Measurements from ENCODE around the gene CPLANE1.
"Not testable (repeated sequence)": the region's sequence is repeated elsewhere in the genome, so short reads cannot be mapped to it uniquely, and the experiment has no call there.

CPLANE1 gene

DNA sequence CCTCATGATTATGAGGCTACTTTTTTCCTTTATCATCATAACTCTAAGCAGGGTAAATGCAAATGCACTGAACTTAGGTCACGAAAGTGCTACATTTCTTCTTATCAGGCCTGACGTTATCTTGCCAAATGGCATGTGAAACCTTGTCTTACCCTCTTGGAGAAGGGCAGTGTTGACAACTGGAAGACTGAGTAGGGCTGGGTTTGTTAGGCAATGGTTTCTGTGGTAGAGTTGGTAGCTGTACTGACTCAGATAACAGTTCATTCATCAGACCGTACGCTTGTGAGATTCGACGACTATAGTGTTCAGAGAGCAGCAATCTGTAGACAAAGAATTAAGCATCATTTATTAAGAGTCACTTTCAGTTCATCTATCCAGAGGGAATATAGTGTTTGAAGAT, 127.7 kb downstream of the CPLANE1 start:
- H3K9ac ChIP-seq (ENCODE audit: low read depth, low read length), result no peak overlapping the region
- H3K36me3 ChIP-seq (ENCODE audit: insufficient read depth, low read length), result no peaks in the 10 kb centered on the region
- no peaks in the 10 kb centered on the region for H3K9me3 ChIP-seq (ENCODE audit: control insufficient read depth, insufficient read depth, low read length)

DNA sequence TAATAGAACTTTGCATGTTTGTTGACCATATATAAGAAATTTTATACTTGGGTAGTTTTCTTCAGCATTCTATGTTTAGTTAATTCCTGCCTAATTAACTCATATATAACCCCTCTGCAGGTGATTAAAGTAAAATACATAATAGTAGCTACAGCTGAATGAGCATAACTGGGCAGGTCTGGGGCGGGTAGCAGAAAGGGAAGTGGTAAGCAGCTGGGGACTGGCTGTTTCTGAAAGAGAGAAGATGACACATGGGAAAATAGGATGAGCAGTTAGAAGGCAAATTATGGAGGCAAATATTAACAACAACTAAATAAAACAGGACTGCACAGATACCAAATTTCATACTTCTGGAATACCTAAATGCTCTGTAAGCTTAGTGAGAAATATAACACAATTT, 128.1 kb downstream of the CPLANE1 start:
- H3K9me3 ChIP-seq (ENCODE audit: control insufficient read depth, insufficient read depth, low read length), result no peaks in the 10 kb centered on the region
- H3K36me3 ChIP-seq (ENCODE audit: insufficient read depth, low read length), result no peaks in the 10 kb centered on the region
- no peak overlapping the region for H3K9ac ChIP-seq (ENCODE audit: low read depth, low read length)
- H3K4me1 ChIP-seq (ENCODE audit: insufficient read depth, low read length), result no peaks in the 10 kb centered on the region

More for the DNA sequence above, 127.7 kb downstream of the CPLANE1 start:
- no peaks in the 10 kb centered on the region for H3K4me1 ChIP-seq (ENCODE audit: insufficient read depth, low read length)

DNA sequence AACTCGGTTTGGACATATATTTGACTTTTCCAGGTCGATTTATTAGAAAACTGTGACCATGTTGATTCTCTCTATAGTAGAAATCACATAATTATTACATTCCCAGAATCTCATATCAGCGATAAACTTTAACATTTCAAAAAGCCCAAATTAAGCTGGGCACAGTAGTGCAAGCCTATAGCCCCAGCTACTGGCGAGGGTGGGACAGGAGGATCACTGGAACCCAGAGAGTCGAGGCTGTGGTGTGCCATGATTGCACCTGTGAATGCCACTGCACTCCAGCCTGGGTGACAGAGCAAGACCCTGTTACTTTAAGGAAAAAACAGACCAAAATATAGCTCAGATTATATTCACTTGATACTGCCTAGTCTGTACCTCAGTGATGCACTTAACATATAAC, 128.9 kb downstream of the CPLANE1 start:
- H3K36me3 ChIP-seq (ENCODE audit: insufficient read depth, low read length), result no peaks in the 10 kb centered on the region
- H3K9me3 ChIP-seq (ENCODE audit: control insufficient read depth, insufficient read depth, low read length), result no peaks in the 10 kb centered on the region
- no peaks in the 10 kb centered on the region for H3K4me1 ChIP-seq (ENCODE audit: insufficient read depth, low read length)

DNA sequence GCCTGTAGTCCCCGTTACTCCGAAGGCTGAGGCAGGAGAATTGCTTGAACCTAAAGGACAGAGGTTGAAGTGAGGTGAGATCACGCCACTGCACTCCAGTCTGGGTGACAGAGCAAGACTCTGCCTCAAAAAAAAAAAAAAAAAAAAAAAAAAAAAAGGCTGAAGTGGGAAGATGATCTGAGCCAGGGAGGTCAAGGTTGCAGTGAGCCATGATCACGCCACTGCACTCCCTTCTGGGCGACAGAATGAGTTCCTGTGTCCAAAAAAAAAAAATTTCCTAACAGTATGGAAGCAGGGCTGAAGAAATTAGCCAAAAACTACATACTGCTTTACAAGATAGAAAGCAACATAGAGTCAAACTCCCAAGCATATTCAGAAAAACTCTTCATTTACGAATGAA, 132.8 kb downstream of the CPLANE1 start:
- Histone ChIP-seq H3K9me3 (ENCODE audit: control insufficient read depth, insufficient read depth, low read length) (no peaks in the 10 kb centered on the region), H3K9ac (ENCODE audit: low read depth, low read length) (no peak overlapping the region), H3K36me3 (ENCODE audit: insufficient read depth, low read length) (no peaks in the 10 kb centered on the region), H3K4me1 (ENCODE audit: insufficient read depth, low read length) (no peaks in the 10 kb centered on the region)

More for the DNA sequence above, 128.9 kb downstream of the CPLANE1 start:
- no peak overlapping the region for H3K9ac ChIP-seq (ENCODE audit: low read depth, low read length)

GRCh38 chr5:37112383-37112991, 136.7 kb downstream of the CPLANE1 start:
- no peak overlapping the region for H3K9ac ChIP-seq (ENCODE audit: low read depth, low read length)
- no peaks in the 10 kb centered on the region for H3K9me3 ChIP-seq (ENCODE audit: control insufficient read depth, insufficient read depth, low read length)
- H3K36me3 ChIP-seq (ENCODE audit: insufficient read depth, low read length), result no peaks in the 10 kb centered on the region
- no peaks in the 10 kb centered on the region for H3K4me1 ChIP-seq (ENCODE audit: insufficient read depth, low read length)

DNA sequence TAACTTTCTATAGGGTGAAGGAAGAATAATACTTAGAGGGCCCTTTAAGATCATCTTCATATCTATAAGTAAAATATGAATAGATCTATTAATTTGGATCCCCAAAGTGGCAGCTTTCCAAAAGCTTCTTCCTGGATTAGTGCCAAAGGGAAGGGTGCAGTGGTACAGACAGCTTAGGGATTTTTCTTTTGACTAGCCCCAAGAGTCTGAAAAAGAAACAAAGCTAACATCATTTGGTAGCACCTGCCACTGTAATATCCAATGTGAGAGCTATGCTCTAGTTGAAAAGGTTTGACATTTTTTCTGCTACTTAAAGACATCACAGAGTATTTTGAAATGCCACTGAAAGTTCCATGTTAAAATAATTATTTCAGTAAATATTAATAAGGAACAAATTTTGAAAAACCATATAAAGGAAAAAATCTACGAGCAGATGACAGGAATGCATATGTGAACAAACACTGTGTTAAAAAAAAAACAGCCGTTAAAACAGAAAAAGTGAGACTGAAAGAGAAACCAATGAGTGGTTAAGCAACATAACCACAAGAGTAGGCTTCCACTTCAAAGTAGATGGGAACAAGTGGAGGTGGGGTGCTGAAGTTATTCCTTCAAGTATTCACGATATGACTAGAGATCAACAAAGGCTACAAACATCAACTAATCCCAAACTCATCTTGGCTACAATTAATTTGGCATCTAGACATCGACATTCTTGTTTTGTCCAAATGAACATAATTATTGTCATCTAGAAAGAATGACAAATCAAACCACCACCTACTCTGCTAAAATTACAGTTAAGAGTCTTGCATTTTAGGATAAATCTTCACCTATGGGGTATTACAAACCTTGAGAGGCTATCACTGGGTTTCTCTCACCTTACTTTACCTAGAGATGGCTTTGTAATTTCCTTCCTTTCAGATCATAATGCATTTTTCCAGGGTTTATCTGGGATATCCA, 137.5 kb downstream of the CPLANE1 start:
- no peaks in the 10 kb centered on the region for H3K9me3 ChIP-seq (ENCODE audit: control insufficient read depth, insufficient read depth, low read length)
- H3K36me3 ChIP-seq (ENCODE audit: insufficient read depth, low read length), result no peaks in the 10 kb centered on the region
- no peak overlapping the region for H3K9ac ChIP-seq (ENCODE audit: low read depth, low read length)
- H3K4me1 ChIP-seq (ENCODE audit: insufficient read depth, low read length), result no peaks in the 10 kb centered on the region

- Histone ChIP-seq H3K9me3 (ENCODE audit: control insufficient read depth, insufficient read depth, low read length) (no peaks in the 10 kb centered on the region), H3K9ac (ENCODE audit: low read depth, low read length) (no peak overlapping the region), H3K36me3 (ENCODE audit: insufficient read depth, low read length) (no peaks in the 10 kb centered on the region), H3K4me1 (ENCODE audit: insufficient read depth, low read length) (no peaks in the 10 kb centered on the region)
Observed at GRCh38 chr5:37110135-37110534, 139.0 kb downstream of the CPLANE1 start.

DNA sequence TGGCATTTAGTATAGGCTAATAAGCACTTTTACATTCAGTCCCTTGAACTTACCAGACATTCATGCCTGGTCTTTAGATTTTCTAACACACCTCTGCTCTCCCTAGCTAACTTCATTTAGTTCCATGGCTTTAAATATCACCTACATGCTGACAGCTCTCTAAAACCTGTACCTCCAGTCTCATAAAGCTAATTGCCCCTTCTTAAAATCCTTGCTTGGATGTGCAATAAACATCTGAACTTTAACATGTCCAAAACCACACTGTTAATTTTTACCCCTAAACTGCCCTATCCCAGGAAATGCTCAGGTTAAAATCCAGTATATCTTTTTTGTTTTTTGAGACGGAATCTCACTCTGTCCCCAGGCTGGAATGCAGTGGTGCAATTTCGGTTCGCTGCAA, 139.8 kb downstream of the CPLANE1 start:
- H3K36me3 ChIP-seq (ENCODE audit: insufficient read depth, low read length), result no peaks in the 10 kb centered on the region
- no peak overlapping the region for H3K9ac ChIP-seq (ENCODE audit: low read depth, low read length)
- no peaks in the 10 kb centered on the region for H3K9me3 ChIP-seq (ENCODE audit: control insufficient read depth, insufficient read depth, low read length)
- H3K4me1 ChIP-seq (ENCODE audit: insufficient read depth, low read length), result no peaks in the 10 kb centered on the region

GRCh38 chr5:37103302-37103701, 145.9 kb downstream of the CPLANE1 start:
- H3K36me3 ChIP-seq (ENCODE audit: insufficient read depth, low read length), result no peaks in the 10 kb centered on the region; the same call in 1 of the 2 replicates
- no peaks in the 10 kb centered on the region for H3K4me1 ChIP-seq (ENCODE audit: insufficient read depth, low read length)
- H3K9me3 ChIP-seq (ENCODE audit: control insufficient read depth, insufficient read depth, low read length), result peaks cover 9% of the 10 kb centered on the region
- no peak overlapping the region for H3K9ac ChIP-seq (ENCODE audit: low read depth, low read length)

- not testable (repeated sequence) for H3K9me3 ChIP-seq (ENCODE audit: control insufficient read depth, insufficient read depth, low read length); H3K9ac ChIP-seq (ENCODE audit: low read depth, low read length)
Observed at GRCh38 chr5:37099267-37099666, 149.9 kb downstream of the CPLANE1 start.

DNA sequence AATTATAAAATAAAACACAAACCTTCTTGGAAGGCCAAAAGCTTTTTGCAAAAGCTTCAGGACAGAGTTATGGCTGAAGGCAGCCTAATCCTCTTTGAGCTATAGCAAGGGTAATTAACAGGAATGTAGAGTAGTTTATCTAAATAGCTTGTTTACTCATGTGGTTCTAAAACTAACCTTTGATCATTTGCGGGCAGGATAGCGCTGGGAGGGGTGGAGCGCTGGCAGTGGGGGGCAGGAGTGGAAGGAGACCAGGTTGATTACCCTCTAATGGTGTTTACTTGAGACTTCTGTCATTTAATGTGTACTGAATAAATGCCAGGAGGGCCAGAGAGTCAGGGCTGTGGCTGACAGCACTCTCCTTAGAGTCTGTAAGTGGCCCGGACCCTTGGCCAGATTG, 155.4 kb downstream of the CPLANE1 start:
- not testable (repeated sequence) for H3K9ac ChIP-seq (ENCODE audit: low read depth, low read length); H3K9me3 ChIP-seq (ENCODE audit: control insufficient read depth, insufficient read depth, low read length); H3K36me3 ChIP-seq (ENCODE audit: insufficient read depth, low read length); H3K4me1 ChIP-seq (ENCODE audit: insufficient read depth, low read length)

More at GRCh38 chr5:37099267-37099666, 149.9 kb downstream of the CPLANE1 start:
- not testable (repeated sequence) for H3K4me1 ChIP-seq (ENCODE audit: insufficient read depth, low read length); H3K36me3 ChIP-seq (ENCODE audit: insufficient read depth, low read length)

GRCh38 chr5:37090781-37091180, 158.4 kb downstream of the CPLANE1 start:
- Histone ChIP-seq H3K36me3 (ENCODE audit: insufficient read depth, low read length) (no peaks in the 10 kb centered on the region), H3K9me3 (ENCODE audit: control insufficient read depth, insufficient read depth, low read length) (no peaks in the 10 kb centered on the region), H3K9ac (ENCODE audit: low read depth, low read length) (no peak overlapping the region), H3K4me1 (ENCODE audit: insufficient read depth, low read length) (no peaks in the 10 kb centered on the region; the same call in 1 of the 2 replicates)

- H3K36me3 ChIP-seq (ENCODE audit: insufficient read depth, low read length), result no peaks in the 10 kb centered on the region
- no peaks in the 10 kb centered on the region; the same call in 1 of the 2 replicates for H3K4me1 ChIP-seq (ENCODE audit: insufficient read depth, low read length)
- no peak overlapping the region for H3K9ac ChIP-seq (ENCODE audit: low read depth, low read length)
- no peaks in the 10 kb centered on the region for H3K9me3 ChIP-seq (ENCODE audit: control insufficient read depth, insufficient read depth, low read length)
Observed at GRCh38 chr5:37090123-37090726, 159.0 kb downstream of the CPLANE1 start.

DNA sequence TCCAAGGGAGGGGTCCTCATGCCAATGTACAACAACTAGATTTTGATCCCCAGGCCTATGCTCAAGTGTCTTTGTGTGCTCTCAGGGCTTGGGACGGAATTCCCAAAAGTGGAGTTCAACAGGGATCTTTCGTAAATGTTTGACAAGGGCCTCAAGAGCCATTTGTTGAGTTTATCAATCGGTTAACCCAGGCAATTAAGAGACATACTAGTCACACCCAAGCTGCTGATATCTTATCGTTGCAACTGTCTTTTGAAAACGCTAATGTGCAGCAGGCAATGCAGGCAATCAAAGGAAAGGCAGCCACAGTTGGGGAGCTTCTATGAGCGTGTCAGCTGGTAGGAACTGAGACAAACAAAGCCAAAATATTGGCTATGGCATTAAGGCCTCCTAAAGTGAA, 161.2 kb downstream of the CPLANE1 start:
- H3K9me3 ChIP-seq (ENCODE audit: control insufficient read depth, insufficient read depth, low read length), result no peaks in the 10 kb centered on the region
- H3K9ac ChIP-seq (ENCODE audit: low read depth, low read length), result no peak overlapping the region
- H3K4me1 ChIP-seq (ENCODE audit: insufficient read depth, low read length), result no peaks in the 10 kb centered on the region; the same call in 1 of the 2 replicates
- H3K36me3 ChIP-seq (ENCODE audit: insufficient read depth, low read length), result no peaks in the 10 kb centered on the region
